ENCODE data around the gene RNF6. TPM values are rescaled to one million over a fixed set of nuclear protein-coding genes. Genes with fewer than 3 reads are reported as not detected.

Gene RNF6
- total RNA-seq, 1 experiment from 2014 or later: 61.9 TPM

Other genes with a start within 250 kb of the RNF6 start
- not detected in 2 replicates for gene SHISA2, start 170.3 kb downstream of the RNF6 start, total RNA-seq (2014; rRNA removed; shearing (Covaris generic))
- gene CDK8, start 31.8 kb upstream of the RNF6 start, total RNA-seq (2014; rRNA removed; shearing (Covaris generic)): 16.0 and 18.8 TPM in 2 replicates